Measurements from ENCODE around the gene FNDC1. TPM values are rescaled to one million over a fixed set of nuclear protein-coding genes. Genes with fewer than 3 reads are reported as not detected.
A peak's percentile ranks its signal among the peaks of the same experiment; 100 is the strongest.

Gene FNDC1
- polyA plus RNA-seq, 1 experiment = 0.01 TPM

- POLR2A ChIA-PET = no interaction called here
- Histone ChIP-seq H3K4me3 (ENCODE audit: low read depth, low read length) (no peak overlapping the region), H3K27me3 (ENCODE audit: control insufficient read depth, insufficient read depth, low read length) (peaks cover 3% of the 10 kb centered on the region), H3K27ac (ENCODE audit: low read depth, low read length) (no peak overlapping the region), H3K9me3 (ENCODE audit: control insufficient read depth, insufficient read depth, low read length) (no peaks in the 10 kb centered on the region)
- TF ChIP-seq CTCF (IDR thresholded peaks at IDR 0.05; ENCODE audit: low read depth, low read length) = peak; percentile 39
- no peak for DNase-seq (ENCODE audit: low read depth, low spot score)
- CTCF ChIA-PET = interaction anchor here (1.7 to 2.2 kb wide), 2 partner anchors 9 to 21 kb away, joined by 4 to 8 read pairs; no protein-coding TSS in a partner anchor
Measured at GRCh38 chr6:159125014-159125609, 44.1 kb upstream of the FNDC1 start.

DNA sequence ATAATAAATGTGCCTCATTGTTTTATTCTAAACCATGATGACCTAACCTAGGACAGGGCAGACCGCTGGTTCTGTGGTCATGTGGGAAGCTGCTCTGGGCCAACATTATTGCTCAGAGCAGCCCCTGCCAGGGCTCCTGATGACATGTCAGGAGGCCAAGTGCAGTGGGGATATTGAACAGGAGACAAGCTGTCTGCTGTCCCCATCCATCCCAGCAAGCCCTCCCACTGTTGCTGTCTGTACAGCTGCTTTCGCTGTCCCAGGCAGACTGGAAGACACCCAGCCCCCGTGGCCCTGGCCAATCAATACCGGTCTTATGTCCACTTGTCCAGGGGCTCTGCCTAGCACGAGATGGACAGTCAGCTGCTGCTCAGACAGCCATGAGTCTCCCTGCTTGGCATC lies 43.2 kb upstream of the FNDC1 start:
- TF ChIP-seq CTCF (IDR thresholded peaks at IDR 0.05; ENCODE audit: low read depth, low read length) = no peak
- no peak for DNase-seq (ENCODE audit: low read depth, low spot score)
- ChIA-PET POLR2A (no interaction called here), CTCF (interaction anchor here (1.1 to 2.2 kb wide), 4 partner anchors 9 to 84 kb away, joined by 3 to 8 read pairs (median 4); no protein-coding TSS in a partner anchor)
- Histone ChIP-seq H3K4me3 (ENCODE audit: low read depth, low read length) (no peak overlapping the region), H3K9me3 (ENCODE audit: control insufficient read depth, insufficient read depth, low read length) (no peaks in the 10 kb centered on the region), H3K27me3 (ENCODE audit: control insufficient read depth, insufficient read depth, low read length) (peaks cover 7% of the 10 kb centered on the region), H3K27ac (ENCODE audit: low read depth, low read length) (no peak overlapping the region)

- no peak for TF ChIP-seq CTCF (IDR thresholded peaks at IDR 0.05; ENCODE audit: low read depth, low read length)
- ChIA-PET CTCF (interaction anchor here (1.1 to 2.2 kb wide), 3 partner anchors 8 to 84 kb away, joined by 3 to 8 read pairs (median 5); no protein-coding TSS in a partner anchor), POLR2A (no interaction called here)
- H3K9me3 ChIP-seq (ENCODE audit: control insufficient read depth, insufficient read depth, low read length) = no peaks in the 10 kb centered on the region
- H3K27ac ChIP-seq (ENCODE audit: low read depth, low read length) = no peak overlapping the region
- peaks cover 5% of the 10 kb centered on the region for H3K27me3 ChIP-seq (ENCODE audit: control insufficient read depth, insufficient read depth, low read length)
- DNase-seq (ENCODE audit: low read depth, low spot score) = no peak
- no peak overlapping the region for H3K4me3 ChIP-seq (ENCODE audit: low read depth, low read length)
Measured at GRCh38 chr6:159126590-159126989, 42.6 kb upstream of the FNDC1 start.

DNA sequence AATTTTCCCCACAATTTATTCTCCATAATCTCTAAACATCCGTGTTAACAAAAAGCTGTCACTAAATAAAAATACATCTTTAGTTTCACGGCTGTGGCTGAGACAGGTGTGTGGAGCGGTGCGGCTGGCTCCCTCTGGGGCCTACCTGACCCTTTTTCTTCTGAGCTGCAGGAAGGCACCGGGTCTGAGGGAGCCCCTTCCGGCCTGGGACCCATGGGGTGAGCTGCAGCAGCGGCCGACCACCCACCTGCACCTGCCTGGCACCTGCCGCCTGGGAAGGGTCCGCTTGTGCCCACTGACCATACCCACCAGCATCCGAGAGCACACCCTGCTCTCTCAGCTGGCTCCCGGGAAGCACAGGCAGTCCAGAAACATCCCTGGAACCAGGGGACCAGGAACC lies 41.5 kb upstream of the FNDC1 start:
- no peak overlapping the region for H3K4me3 ChIP-seq (ENCODE audit: low read depth, low read length)
- H3K9me3 ChIP-seq (ENCODE audit: control insufficient read depth, insufficient read depth, low read length) = no peaks in the 10 kb centered on the region; the same call in 1 of the 2 replicates
- DNase-seq (ENCODE audit: low read depth, low spot score) = no peak
- TF ChIP-seq CTCF (IDR thresholded peaks at IDR 0.05; ENCODE audit: low read depth, low read length) = no peak
- CTCF ChIA-PET = no interaction called here
- POLR2A ChIA-PET = no interaction called here
- peaks cover 6% of the 10 kb centered on the region for H3K27me3 ChIP-seq (ENCODE audit: control insufficient read depth, insufficient read depth, low read length)
- H3K27ac ChIP-seq (ENCODE audit: low read depth, low read length) = no peak overlapping the region

DNA sequence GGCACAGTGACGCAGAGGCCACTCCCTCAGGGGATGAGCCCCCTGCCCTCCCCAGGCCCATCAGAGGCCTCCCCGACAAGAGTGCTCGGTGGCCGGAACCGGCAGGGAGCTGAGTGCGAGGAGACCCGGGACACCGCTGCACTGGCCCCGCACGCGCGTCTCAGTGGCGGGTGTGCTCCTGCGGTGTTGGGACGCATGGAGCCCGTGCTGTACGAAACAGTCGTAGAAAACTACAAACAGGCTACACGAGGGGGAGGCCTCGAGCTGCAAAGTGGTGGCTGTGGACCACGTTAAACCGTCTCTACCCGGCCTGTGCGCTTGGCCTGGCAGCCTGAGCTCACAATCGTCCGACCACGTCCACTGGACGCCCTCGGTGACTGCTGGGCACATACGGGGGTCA lies 40.2 kb upstream of the FNDC1 start:
- H3K9me3 ChIP-seq (ENCODE audit: control insufficient read depth, insufficient read depth, low read length) = no peaks in the 10 kb centered on the region; the same call in 1 of the 2 replicates
- ChIA-PET CTCF (interaction anchor here (0.7 kb wide), 1 partner anchor 526 kb away, joined by 3 read pairs; no protein-coding TSS in a partner anchor), POLR2A (no interaction called here)
- no peak for TF ChIP-seq CTCF (IDR thresholded peaks at IDR 0.05; ENCODE audit: low read depth, low read length)
- H3K27me3 ChIP-seq (ENCODE audit: control insufficient read depth, insufficient read depth, low read length) = peaks cover 10% of the 10 kb centered on the region
- H3K4me3 ChIP-seq (ENCODE audit: low read depth, low read length) = no peak overlapping the region
- DNase-seq (ENCODE audit: low read depth, low spot score) = no peak
- no peak overlapping the region for H3K27ac ChIP-seq (ENCODE audit: low read depth, low read length)

All from AG04450 (cell line).